ENCODE results near the gene C5. TPM values are rescaled to one million over a fixed set of nuclear protein-coding genes. Genes with fewer than 3 reads are reported as not detected.

Gene C5
- total RNA-seq, 3 donors from 2014 or later (not counting 1 experiment from before 2014, with no cell fraction given): 1.5 to 2.0 (median 1.5) TPM

- TF ChIP-seq CTCF (IDR thresholded peaks at IDR 0.05): no peak
- H3K27ac ChIP-seq (ENCODE audit: low read length): peak overlapping the region; percentile 5
- H3K36me3 ChIP-seq (ENCODE audit: control insufficient read depth, insufficient read depth, low read length): peaks cover 61% of the 10 kb centered on the region
- H3K27me3 Mint-ChIP-seq (ENCODE audit: low read depth in 2 of 2): no peaks in the 10 kb centered on the region
- no peaks in the 10 kb centered on the region for H3K27me3 ChIP-seq (ENCODE audit: control insufficient read depth, insufficient read depth, low read length)
- no peaks in the 10 kb centered on the region for H3K9me3 ChIP-seq (ENCODE audit: control insufficient read depth, insufficient read depth, low read length)
- intact Hi-C loops (cut with micrococcal nuclease): no loop called here
- peak in 2 of 3 donors; percentile 25 to 75 for ATAC-seq
- H3K4me1 ChIP-seq (ENCODE audit: control insufficient read depth, insufficient read depth, low read length): peaks cover 41% of the 10 kb centered on the region
- no peaks in the 10 kb centered on the region for H3K36me3 Mint-ChIP-seq
- H3K9me3 Mint-ChIP-seq: no peaks in the 10 kb centered on the region
- WGBS (ENCODE audit: insufficient coverage): 53% methylated on average over 5 of the region's 5 CpGs
- peak overlapping the region in 1 of 2 donors; percentile 45 for H3K27ac Mint-ChIP-seq
- H3K4me1 Mint-ChIP-seq: peaks cover 10 to 24% of the 10 kb centered on the region in 2 donors
- H3K4me3 Mint-ChIP-seq: no peak overlapping the region
- peak in 1 of 2 donors; percentile 67 for DNase-seq
- H3K4me3 ChIP-seq (ENCODE audit: low read length): no peak overlapping the region
Observed at GRCh38 chr9:120909904-120910303, 140.2 kb downstream of the C5 start.

GRCh38 chr9:120905315-120906164 is 144.5 kb downstream of the C5 start:
- no peak overlapping the region for H3K4me3 ChIP-seq (ENCODE audit: low read length)
- H3K36me3 Mint-ChIP-seq: no peaks in the 10 kb centered on the region
- TF ChIP-seq CTCF (IDR thresholded peaks at IDR 0.05): no peak
- H3K27ac ChIP-seq (ENCODE audit: low read length): peak overlapping the region; percentile 58
- no peaks in the 10 kb centered on the region for H3K9me3 Mint-ChIP-seq
- peak overlapping the region; percentile 25 for H3K4me3 Mint-ChIP-seq
- ATAC-seq (peak in 1 of 3 donors; percentile 48), DNase-seq (peak in 1 of 2 donors; percentile 60)
- no peaks in the 10 kb centered on the region for H3K27me3 Mint-ChIP-seq (ENCODE audit: low read depth in 2 of 2)
- peaks cover 68% of the 10 kb centered on the region for H3K4me1 ChIP-seq (ENCODE audit: control insufficient read depth, insufficient read depth, low read length)
- no peaks in the 10 kb centered on the region for H3K27me3 ChIP-seq (ENCODE audit: control insufficient read depth, insufficient read depth, low read length)
- H3K9me3 ChIP-seq (ENCODE audit: control insufficient read depth, insufficient read depth, low read length): no peaks in the 10 kb centered on the region
- H3K4me1 Mint-ChIP-seq: peaks cover 21 to 34% of the 10 kb centered on the region in 2 donors
- intact Hi-C loops (cut with micrococcal nuclease): no loop called here
- peaks cover 49% of the 10 kb centered on the region for H3K36me3 ChIP-seq (ENCODE audit: control insufficient read depth, insufficient read depth, low read length)
- H3K27ac Mint-ChIP-seq: peak overlapping the region in 1 of 2 donors; percentile 36
- 74% methylated on average over 11 of the region's 11 CpGs for WGBS (ENCODE audit: insufficient coverage)

- TF ChIP-seq CTCF (IDR thresholded peaks at IDR 0.05): no peak
- peaks cover 45% of the 10 kb centered on the region for H3K36me3 ChIP-seq (ENCODE audit: control insufficient read depth, insufficient read depth, low read length)
- DNase-seq (peak in 1 of 2 donors; percentile 31), ATAC-seq (no peak)
- peaks cover 62% of the 10 kb centered on the region for H3K4me1 ChIP-seq (ENCODE audit: control insufficient read depth, insufficient read depth, low read length)
- intact Hi-C loops (cut with micrococcal nuclease): no loop called here
- H3K27ac ChIP-seq (ENCODE audit: low read length): peak overlapping the region; percentile 58
- Mint-ChIP-seq H3K27me3 (ENCODE audit: low read depth in 2 of 2) (no peaks in the 10 kb centered on the region), H3K9me3 (no peaks in the 10 kb centered on the region), H3K4me1 (peaks cover 19 to 34% of the 10 kb centered on the region in 2 donors), H3K27ac (peak overlapping the region in 1 of 2 donors; percentile 43), H3K36me3 (no peaks in the 10 kb centered on the region), H3K4me3 (peak overlapping the region; percentile 49)
- WGBS (ENCODE audit: insufficient coverage): 91% methylated on average over 11 of the region's 11 CpGs
- H3K4me3 ChIP-seq (ENCODE audit: low read length): no peak overlapping the region
- H3K27me3 ChIP-seq (ENCODE audit: control insufficient read depth, insufficient read depth, low read length): no peaks in the 10 kb centered on the region
- no peaks in the 10 kb centered on the region for H3K9me3 ChIP-seq (ENCODE audit: control insufficient read depth, insufficient read depth, low read length)
Observed at GRCh38 chr9:120904978-120905301, 145.1 kb downstream of the C5 start.

All from natural killer cell (primary cell).